LNCAP (cell line): ENCODE results near the gene RFTN2.
A peak's percentile ranks its signal among the peaks of the same experiment; 100 is the strongest.

Source experiments
- CTCF ChIP-seq: fragments of 450-650 bp; IDR thresholded peaks from 2 replicates; pipeline ENCODE4 v1.5.1; 2017; ENCODE audit warnings: mild to moderate bottlenecking

The RFTN2 gene

GRCh38 chr2:197601726-197602125, 73.7 kb downstream of the RFTN2 start:
- TF ChIP-seq CTCF = no peak

- no peak for TF ChIP-seq CTCF
These were observed 75.1 kb downstream of the RFTN2 start for GRCh38 chr2:197600306-197600705.

- peak; percentile 35; the same call in 1 of the 2 replicates for TF ChIP-seq CTCF
These were observed 76.0 kb downstream of the RFTN2 start for GRCh38 chr2:197599285-197599965.

- TF ChIP-seq CTCF = no peak
These were observed 76.9 kb downstream of the RFTN2 start for GRCh38 chr2:197598450-197598849.

GRCh38 chr2:197597166-197597565, 78.2 kb downstream of the RFTN2 start:
- no peak for TF ChIP-seq CTCF

- TF ChIP-seq CTCF = no peak
These were observed 78.6 kb downstream of the RFTN2 start for GRCh38 chr2:197596766-197597165.

GRCh38 chr2:197591339-197592072, 83.9 kb downstream of the RFTN2 start:
- no peak for TF ChIP-seq CTCF
